MCF 10A (cell line): ENCODE results near the gene DCTN2. TPM values are rescaled to one million over a fixed set of nuclear protein-coding genes. Genes with fewer than 3 reads are reported as not detected.

Experiments used
- BruUV-seq: library from RNA; stranded (reverse); fragments of 400-500 nt; replicated peaks from 2 replicates; lab custom pipeline; 2021; lab: Mats Ljungman, UMichigan
- CTCF ChIA-PET: fragments of 300-600 bp; sonication (Branson Sonifier 250); formaldehyde crosslinking; extraction: SDS; loops from one replicate; lab custom pipeline; 2021; ENCODE audit warnings: antibody characterized with exemption, inconsistent platforms; lab: Yijun Ruan, JAX
- POLR2A ChIA-PET: fragments of 300-600, 350-650 bp; sonication (Branson Sonifier 250); formaldehyde crosslinking; extraction: SDS; loops from one replicate; lab custom pipeline; 2020; ENCODE audit warnings: antibody characterized with exemption, inconsistent platforms; lab: Yijun Ruan, JAX
- DNase-seq: peaks from one replicate; pipeline ENCODE4 v3.0.0-alpha.2; 2018; ENCODE audit not compliant: unreplicated experiment
- H3K27ac Mint-ChIP-seq: one replicate; pipeline ENCODE4 v1.8.0; 2022; ENCODE audit warnings: mild to moderate bottlenecking, low read depth, mixed read lengths; ENCODE audit not compliant: unreplicated experiment
- H3K27me3 Mint-ChIP-seq: one replicate; pipeline ENCODE4 v1.8.0; 2022; ENCODE audit warnings: mixed read lengths; ENCODE audit not compliant: insufficient read depth, unreplicated experiment
- H3K36me3 Mint-ChIP-seq: one replicate; pipeline ENCODE4 v1.8.0; 2022; ENCODE audit warnings: mild to moderate bottlenecking, moderate library complexity, mixed read lengths; ENCODE audit not compliant: insufficient read depth, unreplicated experiment
- H3K4me1 Mint-ChIP-seq: one replicate; pipeline ENCODE4 v1.8.0; 2022; ENCODE audit warnings: mixed read lengths; ENCODE audit not compliant: insufficient read depth, unreplicated experiment
- H3K4me3 Mint-ChIP-seq: one replicate; pipeline ENCODE4 v1.8.0; 2022; ENCODE audit warnings: mild to moderate bottlenecking, moderate library complexity, mixed read lengths; ENCODE audit not compliant: unreplicated experiment
- H3K9me3 Mint-ChIP-seq: one replicate; pipeline ENCODE4 v1.8.0; 2022; ENCODE audit warnings: mixed read lengths; ENCODE audit not compliant: unreplicated experiment
- CTCF ChIP-seq: fragments of 200-600 bp; IDR thresholded peaks from one replicate; pipeline ENCODE4 v1.8.0; 2022; ENCODE audit warnings: antibody characterized with exemption, mild to moderate bottlenecking; ENCODE audit not compliant: unreplicated experiment
- intact Hi-C: fragments of 100-400 bp; cut with micrococcal nuclease; formaldehyde crosslinking; loops from 2 replicates; pipeline ENCODE4 v1.14.1; 2022
- total RNA-seq: library from RNA; stranded (reverse); gene quantifications from 2 replicates; pipeline ENCODE4 v1.2.3, GENCODE V29; 2022

DCTN2 gene
- total RNA-seq, 1 experiment from 2014 or later: 149 TPM

- ChIA-PET CTCF (no interaction called here), POLR2A (no interaction called here)
- Mint-ChIP-seq H3K4me3 (no peak overlapping the region), H3K9me3 (no peaks in the 10 kb centered on the region), H3K4me1 (peaks cover 4% of the 10 kb centered on the region), H3K27me3 (no peaks in the 10 kb centered on the region), H3K27ac (no peak overlapping the region), H3K36me3 (no peaks in the 10 kb centered on the region)
- intact Hi-C loops: no loop called here
- no TSS peak for BruUV-seq
- no peak for DNase-seq
- no peak for TF ChIP-seq CTCF
Measured at GRCh38 chr12:57586832-57587429, 39.9 kb upstream of the DCTN2 start.

GRCh38 chr12:57586128-57586527, 39.1 kb upstream of the DCTN2 start:
- H3K27ac Mint-ChIP-seq: no peak overlapping the region
- CTCF ChIA-PET: interaction anchor here (0.6 to 7.5 kb wide), 5 partner anchors 21 to 518 kb away, joined by 3 to 72 read pairs (median 24); partner anchors contain the start of genes DTX3 and OS9
- H3K4me3 Mint-ChIP-seq: no peak overlapping the region
- DNase-seq: no peak
- no peaks in the 10 kb centered on the region for H3K9me3 Mint-ChIP-seq
- H3K27me3 Mint-ChIP-seq: no peaks in the 10 kb centered on the region
- BruUV-seq: no TSS peak
- intact Hi-C loops: no loop called here
- no peaks in the 10 kb centered on the region for H3K36me3 Mint-ChIP-seq
- POLR2A ChIA-PET: interaction anchor here (0.6 kb wide), 1 partner anchor 159 kb away, joined by 3 read pairs; the partner anchor contains the start of gene TSPAN31
- no peaks in the 10 kb centered on the region for H3K4me1 Mint-ChIP-seq
- no peak for TF ChIP-seq CTCF

GRCh38 chr12:57585156-57585555, 38.2 kb upstream of the DCTN2 start:
- ChIA-PET POLR2A (interaction anchor here (0.6 kb wide), 1 partner anchor 160 kb away, joined by 3 read pairs; the partner anchor contains the start of gene TSPAN31), CTCF (interaction anchor here (0.8 to 7.5 kb wide), 15 partner anchors 8 to 416 kb away, joined by 3 to 72 read pairs (median 12); partner anchors contain the start of genes B4GALNT1, DTX3 and OS9)
- intact Hi-C loops: no loop called here
- no peaks in the 10 kb centered on the region for H3K4me1 Mint-ChIP-seq
- no peak overlapping the region for H3K4me3 Mint-ChIP-seq
- no TSS peak for BruUV-seq
- H3K27me3 Mint-ChIP-seq: no peaks in the 10 kb centered on the region
- H3K9me3 Mint-ChIP-seq: no peaks in the 10 kb centered on the region
- TF ChIP-seq CTCF: no peak
- DNase-seq: no peak
- no peak overlapping the region for H3K27ac Mint-ChIP-seq
- no peaks in the 10 kb centered on the region for H3K36me3 Mint-ChIP-seq

- Mint-ChIP-seq H3K4me1 (no peaks in the 10 kb centered on the region), H3K4me3 (no peak overlapping the region), H3K36me3 (no peaks in the 10 kb centered on the region), H3K9me3 (no peaks in the 10 kb centered on the region), H3K27ac (no peak overlapping the region), H3K27me3 (no peaks in the 10 kb centered on the region)
- CTCF ChIA-PET: interaction anchor here (0.6 to 7.5 kb wide), 19 partner anchors 8 to 415 kb away, joined by 3 to 72 read pairs (median 5); partner anchors contain the start of genes B4GALNT1, DTX3 and OS9
- no TSS peak for BruUV-seq
- intact Hi-C loops: no loop called here
- no peak for DNase-seq
- no peak for TF ChIP-seq CTCF
- POLR2A ChIA-PET: interaction anchor here (0.6 kb wide), 1 partner anchor 38 kb away, joined by 3 read pairs; the partner anchor contains the start of gene DCTN2
Measured at GRCh38 chr12:57584690-57585089, 37.7 kb upstream of the DCTN2 start.
